Retina (tissue), 1 donor: ENCODE data around the gene GLS.

ENCODE experiments used
- DNase-seq: peaks from one replicate; pipeline ENCODE4 v3.0.0-alpha.2; 2016

The GLS gene

GRCh38 chr2:190887089-190887488, 6.5 kb downstream of the GLS start:
- DNase-seq: no peak

- DNase-seq: no peak
These were observed 7.8 kb downstream of the GLS start for GRCh38 chr2:190888449-190888848.

GRCh38 chr2:190889175-190889943, 8.7 kb downstream of the GLS start:
- no peak for DNase-seq

GRCh38 chr2:190891372-190891771, 10.8 kb downstream of the GLS start:
- DNase-seq: no peak

- DNase-seq: no peak
These were observed 11.3 kb downstream of the GLS start for GRCh38 chr2:190891889-190892288.

GRCh38 chr2:190893157-190893556, 12.5 kb downstream of the GLS start:
- DNase-seq: no peak

GRCh38 chr2:190896477-190896876, 15.9 kb downstream of the GLS start:
- DNase-seq: no peak

- DNase-seq: no peak
These were observed 23.3 kb downstream of the GLS start for GRCh38 chr2:190903693-190904450.

- DNase-seq: no peak
These were observed 24.1 kb downstream of the GLS start for GRCh38 chr2:190904640-190905261.

- DNase-seq: no peak
These were observed 27.9 kb downstream of the GLS start for GRCh38 chr2:190908532-190908931.

GRCh38 chr2:190909680-190910079, 29.1 kb downstream of the GLS start:
- no peak for DNase-seq

GRCh38 chr2:190910341-190911136, 29.9 kb downstream of the GLS start:
- no peak for DNase-seq

GRCh38 chr2:190911813-190912212, 31.2 kb downstream of the GLS start:
- no peak for DNase-seq

- DNase-seq: no peak
These were observed 32.1 kb downstream of the GLS start for GRCh38 chr2:190912726-190913125.

- no peak for DNase-seq
These were observed 33.1 kb downstream of the GLS start for GRCh38 chr2:190913725-190914124.

GRCh38 chr2:190916829-190917228, 36.2 kb downstream of the GLS start:
- no peak for DNase-seq

- DNase-seq: no peak
These were observed 39.5 kb downstream of the GLS start for GRCh38 chr2:190920085-190920484.

- DNase-seq: no peak
These were observed 41.8 kb downstream of the GLS start for GRCh38 chr2:190922376-190922775.

GRCh38 chr2:190927301-190927700, 46.7 kb downstream of the GLS start:
- DNase-seq: no peak

GRCh38 chr2:190929919-190930318, 49.3 kb downstream of the GLS start:
- no peak for DNase-seq

- DNase-seq: no peak
These were observed 49.8 kb downstream of the GLS start for GRCh38 chr2:190930411-190930810.

- DNase-seq: no peak
These were observed 51.9 kb downstream of the GLS start for GRCh38 chr2:190932514-190932913.

GRCh38 chr2:190933361-190933760, 52.7 kb downstream of the GLS start:
- no peak for DNase-seq
